Hepatic stellate cell (primary cell): ENCODE data around the gene SDK1.
"Not testable (repeated sequence)": the region's sequence is repeated elsewhere in the genome, so short reads cannot be mapped to it uniquely, and the experiment has no call there.

Experiments used
- DNase-seq: peaks from one replicate; pipeline ENCODE4 v3.0.0; 2011; ENCODE audit warnings: low spot score

The SDK1 gene

DNA sequence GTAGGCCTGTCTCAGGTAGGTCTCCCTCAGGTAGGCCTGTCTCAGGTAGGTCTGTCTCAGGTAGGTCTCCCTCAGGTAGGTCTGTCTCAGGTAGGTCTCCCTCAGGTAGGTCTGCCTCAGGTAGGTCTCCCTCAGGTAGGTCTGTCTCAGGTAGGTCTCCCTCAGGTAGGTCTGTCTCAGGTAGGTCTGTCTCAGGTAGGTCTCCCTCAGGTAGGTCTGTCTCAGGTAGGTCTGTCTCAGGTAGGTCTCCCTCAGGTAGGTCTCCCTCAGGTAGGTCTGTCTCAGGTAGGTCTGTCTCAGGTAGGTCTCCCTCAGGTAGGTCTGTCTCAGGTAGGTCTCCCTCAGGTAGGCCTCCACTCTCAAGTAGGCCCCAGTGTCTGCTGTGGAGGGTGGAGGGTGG, 281.1 kb downstream of the SDK1 start:
- DNase-seq = not testable (repeated sequence)

DNA sequence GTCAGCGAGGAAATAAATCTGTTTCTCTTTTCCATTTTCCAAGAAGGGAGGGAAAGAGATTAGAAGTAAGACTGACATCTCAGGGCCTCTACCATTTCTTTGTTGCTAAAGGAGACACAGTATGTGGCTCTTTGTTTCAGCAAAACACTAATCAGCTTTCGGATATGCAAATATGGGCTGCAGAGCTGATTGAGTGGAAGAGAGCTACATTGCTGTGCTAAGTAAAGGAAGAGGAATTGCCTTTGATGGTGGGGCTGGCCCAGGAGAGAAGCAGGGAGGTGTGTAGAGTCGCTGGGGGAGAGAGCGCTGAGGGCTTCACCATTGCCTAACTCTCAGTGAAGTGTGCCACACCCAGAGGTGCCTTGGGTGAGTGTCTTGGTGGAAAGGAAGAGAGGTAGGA, 284.8 kb downstream of the SDK1 start:
- no peak for DNase-seq

DNA sequence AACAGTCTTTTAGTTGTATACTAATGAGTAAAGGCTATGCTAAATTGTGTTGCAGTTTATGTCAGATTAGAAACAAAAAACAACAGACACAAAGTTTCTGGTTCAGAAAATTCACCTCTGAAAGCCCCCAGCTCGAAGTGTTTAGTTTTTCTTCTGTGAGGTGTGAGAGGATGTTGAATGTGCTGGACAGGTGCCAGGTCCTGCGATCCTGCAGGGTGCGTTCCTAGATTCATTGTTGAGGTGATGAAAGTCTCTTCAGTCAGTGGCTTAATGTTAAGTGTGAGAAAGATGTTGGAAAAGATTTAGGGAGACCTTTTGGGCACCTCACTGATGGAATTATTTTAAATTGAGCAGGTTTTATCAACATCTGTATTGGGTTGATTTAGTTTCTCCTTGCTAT, 287.3 kb downstream of the SDK1 start:
- DNase-seq = no peak

- DNase-seq = no peak
Observed at GRCh38 chr7:3589752-3590151, 288.7 kb downstream of the SDK1 start.

GRCh38 chr7:3591219-3591618, 290.2 kb downstream of the SDK1 start:
- no peak for DNase-seq

- no peak for DNase-seq
Observed at GRCh38 chr7:3591944-3592343, 290.9 kb downstream of the SDK1 start.

DNA sequence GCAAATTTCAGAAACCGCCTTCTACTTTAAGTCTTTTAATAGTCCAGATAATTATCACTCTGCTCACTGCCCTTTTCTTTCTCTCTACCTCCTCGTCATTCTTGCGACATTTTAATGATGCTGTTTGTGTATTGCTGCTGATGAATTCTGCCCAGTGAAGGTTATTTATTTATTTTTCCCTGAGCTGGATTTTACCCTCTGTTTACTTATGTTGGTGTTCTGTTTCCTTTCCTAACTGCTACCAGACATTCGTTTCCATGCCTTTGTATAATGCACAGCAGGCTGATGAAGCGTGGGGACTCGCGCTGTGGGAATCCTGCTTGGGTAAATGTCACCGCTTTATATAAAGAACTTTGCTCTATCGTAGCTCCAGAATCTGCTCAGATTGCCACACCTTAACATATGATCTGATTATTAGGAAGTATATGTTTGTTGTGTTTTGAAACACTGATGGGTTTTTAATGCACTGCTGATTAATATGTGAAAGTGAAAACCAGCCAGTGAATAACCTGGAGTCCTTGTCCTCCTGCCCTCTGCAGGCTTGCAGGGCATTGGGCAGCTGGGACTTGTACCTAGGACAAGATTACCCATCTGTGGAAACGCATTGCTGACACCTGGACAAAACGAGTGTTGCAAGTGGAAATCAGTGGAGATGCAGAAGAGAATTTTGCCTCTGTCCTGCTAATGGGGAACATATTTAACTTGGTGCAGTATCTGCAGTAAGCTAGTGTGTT, 291.5 kb downstream of the SDK1 start:
- no peak for DNase-seq

GRCh38 chr7:3594901-3595300, 293.8 kb downstream of the SDK1 start:
- DNase-seq = no peak

DNA sequence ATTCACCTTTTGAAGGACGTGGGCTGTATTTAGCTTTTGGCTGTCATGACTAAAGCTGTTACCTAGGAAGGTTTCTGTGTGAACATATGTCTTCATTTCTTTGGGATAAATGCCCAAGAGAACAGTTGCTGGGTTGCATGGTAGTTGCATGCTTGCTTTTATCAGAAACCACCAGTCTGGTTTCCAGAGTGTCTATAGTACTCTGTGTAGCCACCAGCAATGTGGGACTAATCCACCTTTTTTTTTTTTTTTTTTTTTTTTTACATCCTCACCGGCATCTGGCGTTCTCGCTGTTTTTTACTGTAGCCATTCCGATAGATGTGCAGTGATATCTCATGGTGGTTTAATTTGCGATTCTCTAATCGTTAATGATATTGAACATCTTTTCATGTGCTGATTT, 297.8 kb downstream of the SDK1 start:
- DNase-seq = no peak

- no peak for DNase-seq
Observed at GRCh38 chr7:3605222-3605621, 304.2 kb downstream of the SDK1 start.

DNA sequence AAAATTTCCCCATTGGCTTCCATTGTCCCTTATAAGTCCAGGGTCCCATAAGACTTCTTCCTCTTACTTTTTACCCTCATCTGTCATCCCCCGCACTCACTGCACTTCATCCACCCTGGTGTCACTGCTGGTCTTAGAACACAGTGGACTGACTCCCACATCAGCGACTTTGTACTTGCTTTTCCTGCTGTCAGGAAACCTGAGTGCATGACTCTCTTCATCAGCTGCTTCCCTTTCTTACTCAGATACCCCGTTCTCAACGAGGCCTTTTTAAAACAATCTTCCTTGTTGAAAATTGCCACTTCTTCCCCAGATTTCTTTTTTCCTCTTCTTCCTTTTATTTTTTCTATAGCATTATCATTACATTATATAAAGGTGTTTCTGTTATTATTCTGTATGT, 305.4 kb downstream of the SDK1 start:
- no peak for DNase-seq

DNA sequence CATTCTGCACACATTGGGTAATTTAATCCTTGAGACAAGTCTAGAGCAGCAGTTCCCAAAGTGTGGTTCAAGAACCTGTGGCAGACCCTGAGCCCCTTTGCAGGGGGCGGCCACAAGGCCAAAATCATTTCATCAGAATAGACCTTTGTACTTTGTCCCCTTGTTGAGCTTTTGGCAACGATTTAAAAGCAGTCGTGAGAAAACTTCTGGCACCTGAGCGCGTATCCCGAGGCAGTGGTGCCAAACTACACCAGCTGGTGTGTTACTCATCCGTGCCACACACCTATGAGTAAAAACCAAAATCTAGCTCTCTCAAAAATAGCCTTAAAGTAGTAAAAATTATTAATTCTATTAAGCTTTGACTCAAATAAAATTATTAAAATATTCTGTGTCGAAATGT, 306.8 kb downstream of the SDK1 start:
- no peak for DNase-seq

GRCh38 chr7:3616306-3616705, 315.3 kb downstream of the SDK1 start:
- DNase-seq = no peak

DNA sequence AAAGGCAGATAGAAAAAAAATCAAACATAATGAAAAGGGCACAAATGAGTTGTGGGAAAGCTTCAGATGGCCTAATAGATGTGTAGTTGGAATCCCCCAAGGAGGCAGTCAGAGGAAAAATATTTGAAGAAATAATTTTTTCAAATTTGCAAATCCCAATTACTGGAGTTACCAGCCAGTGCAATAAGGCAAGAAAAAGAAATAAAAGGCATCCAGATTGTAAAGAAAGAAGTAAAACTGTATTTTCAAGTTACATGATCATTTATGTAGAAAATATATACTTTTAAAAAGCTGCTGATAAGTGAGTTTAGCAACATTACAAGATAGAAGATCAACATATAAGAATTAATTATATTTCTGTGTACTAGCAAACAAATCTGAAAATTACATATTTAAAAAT, 329.0 kb downstream of the SDK1 start:
- no peak for DNase-seq

DNA sequence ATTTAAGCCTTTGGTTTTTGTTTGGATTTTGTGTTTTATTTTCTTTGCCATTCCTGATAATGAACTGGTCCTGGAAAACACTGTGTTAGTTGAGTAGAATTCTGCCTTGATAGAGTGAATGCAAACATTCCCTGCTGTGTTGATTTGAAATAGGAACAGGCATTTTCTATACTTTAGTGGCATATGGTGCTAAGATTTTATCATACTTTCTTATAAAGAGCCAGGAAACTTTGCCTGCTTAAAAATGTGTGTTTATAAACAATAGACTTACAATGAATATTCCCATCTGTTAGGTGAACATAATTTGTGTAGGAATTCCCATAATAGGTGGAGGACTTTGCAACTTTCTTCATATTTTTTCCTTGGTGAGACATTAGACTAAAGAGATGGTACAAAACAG, 333.3 kb downstream of the SDK1 start:
- no peak for DNase-seq

DNA sequence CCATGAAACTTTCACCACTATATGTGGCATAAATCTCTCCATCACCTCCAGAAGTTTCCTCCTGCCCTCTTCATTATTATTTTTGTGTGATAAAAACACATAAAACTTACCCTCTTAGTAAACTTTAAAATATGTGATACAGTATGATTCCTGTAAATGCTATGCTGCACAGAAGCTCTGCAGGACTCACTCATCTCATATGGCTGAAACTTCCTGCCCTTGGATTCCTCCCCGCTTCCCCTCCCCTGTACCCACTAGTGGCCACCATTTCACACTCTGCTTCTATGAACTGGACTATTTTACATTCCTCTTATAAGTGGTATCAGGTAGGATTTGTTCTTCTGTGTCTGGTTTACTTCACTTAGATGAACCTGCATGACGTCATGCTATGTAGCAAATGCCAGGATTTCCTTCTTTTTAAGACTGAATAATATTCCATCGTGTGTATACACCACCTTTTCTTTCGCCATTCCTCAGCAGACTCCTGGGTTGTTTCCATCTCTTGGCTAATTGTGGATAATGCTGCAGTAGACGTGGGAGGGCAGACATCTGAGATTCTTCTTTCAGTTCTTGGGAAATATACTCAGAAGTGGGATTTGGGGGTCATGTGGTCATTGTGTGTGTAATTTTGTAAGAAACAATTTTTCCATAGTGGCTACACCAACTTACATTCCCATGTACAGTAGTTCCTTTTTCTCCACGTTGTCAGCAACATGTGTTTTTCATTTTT, 335.2 kb downstream of the SDK1 start:
- DNase-seq = no peak

GRCh38 chr7:3639253-3639652, 338.2 kb downstream of the SDK1 start:
- no peak for DNase-seq

DNA sequence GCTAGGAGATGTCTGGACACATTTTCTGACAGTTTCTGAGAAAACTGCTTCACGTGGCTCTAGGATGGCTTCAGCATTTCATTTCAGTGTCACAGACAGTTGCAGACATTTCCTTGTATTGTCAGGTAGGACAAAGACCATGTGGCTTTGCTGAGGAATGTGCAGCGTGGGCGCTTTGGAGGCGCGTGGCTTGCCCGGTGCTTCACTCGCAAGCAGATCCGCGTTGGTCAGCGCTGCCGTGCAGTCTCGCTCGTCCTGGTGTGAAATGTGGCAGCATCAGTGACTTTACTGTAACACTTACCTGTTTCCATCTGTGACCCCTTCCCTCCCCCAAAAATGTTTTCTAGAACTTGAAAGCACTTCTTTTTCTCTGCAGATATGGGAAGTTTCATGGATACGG, 340.5 kb downstream of the SDK1 start:
- DNase-seq = no peak

DNA sequence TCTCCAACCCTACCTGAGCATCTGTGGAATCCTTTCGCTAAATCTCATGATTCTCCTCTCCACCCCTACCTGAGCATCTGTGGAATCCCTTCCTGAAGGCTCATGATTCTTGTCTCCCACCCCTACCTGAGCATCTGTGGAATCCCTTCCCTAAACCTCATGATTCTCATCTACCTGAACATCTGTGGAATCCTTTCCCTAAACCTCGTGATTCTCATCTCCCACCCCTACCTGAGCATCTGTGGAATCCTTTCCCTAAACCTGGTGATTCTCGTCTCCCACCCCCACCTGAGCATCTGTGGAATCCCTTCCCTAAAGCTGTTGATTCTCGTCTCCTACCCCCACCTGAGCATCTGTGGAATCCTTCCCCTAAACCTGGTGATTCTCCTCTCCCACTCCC, 342.0 kb downstream of the SDK1 start:
- DNase-seq = no peak

GRCh38 chr7:3648276-3648675, 347.2 kb downstream of the SDK1 start:
- no peak for DNase-seq

DNA sequence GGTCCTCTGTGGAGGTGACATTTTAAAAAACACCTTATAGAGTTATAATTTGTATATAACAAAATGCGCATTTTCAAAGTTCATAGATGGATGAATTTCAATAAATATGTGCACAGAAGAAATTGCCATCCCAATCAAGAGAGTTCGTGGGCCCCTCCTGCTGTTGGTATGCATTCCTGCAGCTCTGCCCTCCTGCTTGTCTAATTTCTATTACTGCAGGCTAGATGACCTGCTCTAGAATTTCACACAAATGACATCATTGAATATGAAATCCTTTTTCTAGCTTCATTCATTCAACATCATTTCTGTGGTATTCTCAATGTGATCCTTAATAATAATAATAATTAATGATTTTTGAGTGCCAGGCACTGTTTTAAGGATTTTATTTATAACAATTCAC, 348.2 kb downstream of the SDK1 start:
- no peak for DNase-seq

DNA sequence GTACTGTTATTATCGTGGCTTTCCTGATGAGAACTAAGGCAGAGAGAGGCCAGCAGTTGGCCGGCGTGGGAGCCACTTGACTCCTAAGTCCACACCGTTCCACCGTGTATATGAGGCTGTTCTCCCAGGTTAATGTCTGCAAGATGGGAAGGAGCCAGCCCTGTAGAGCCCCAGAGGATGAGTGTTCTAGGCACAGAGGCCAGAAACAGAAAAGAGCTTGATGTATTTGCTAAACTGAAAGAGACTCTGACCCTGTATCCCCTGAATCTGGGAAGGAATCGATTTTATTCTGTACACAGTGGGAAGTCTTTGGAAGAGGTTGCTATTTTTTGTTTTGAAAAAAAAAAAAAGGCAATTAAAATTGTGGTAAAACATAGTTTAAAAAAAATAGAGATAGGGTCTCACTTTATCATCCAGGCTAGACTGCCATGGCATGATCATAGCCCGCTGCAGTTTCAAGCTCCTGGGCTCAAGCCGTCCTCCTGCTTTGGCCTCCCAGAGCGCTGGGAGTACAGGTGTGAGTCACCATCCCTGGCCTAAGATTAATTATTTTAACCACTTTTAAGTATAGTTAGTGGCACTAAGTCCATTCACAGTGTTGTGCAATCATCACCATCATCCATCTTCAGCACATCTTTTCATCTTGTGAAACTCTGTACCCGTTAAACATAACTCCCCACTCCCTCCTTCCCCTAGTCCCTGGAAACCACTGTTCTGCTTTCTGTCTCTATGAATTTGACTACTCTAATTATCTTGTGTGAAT, 348.8 kb downstream of the SDK1 start:
- DNase-seq = no peak

DNA sequence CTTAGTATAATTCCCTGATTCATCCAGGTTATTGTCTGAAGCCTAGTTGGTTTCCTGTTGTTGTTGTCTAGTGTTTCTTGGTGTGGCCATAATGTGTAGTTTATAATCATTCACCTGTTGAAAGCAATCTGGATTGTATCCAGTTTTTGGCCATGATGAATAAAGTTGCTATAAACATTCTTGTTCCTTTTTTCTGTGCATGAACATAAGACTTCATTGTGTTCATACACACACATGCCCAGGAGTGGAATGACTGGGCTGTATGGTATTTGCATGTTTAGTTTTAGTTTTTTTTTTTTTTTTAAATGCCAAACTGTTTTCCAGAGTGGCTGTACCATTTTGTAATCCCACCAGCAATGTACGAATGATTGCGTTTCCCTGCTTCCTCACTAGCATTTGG, 349.8 kb downstream of the SDK1 start:
- DNase-seq = no peak
